Right renal pelvis (tissue), 4 donors: ENCODE results near the gene ENAH. TPM values are rescaled to one million over a fixed set of nuclear protein-coding genes. Genes with fewer than 3 reads are reported as not detected.

Experiments
- DNase-seq, 4 donors: peaks; one replicate each; pipeline ENCODE4 v3.0.0-alpha.2; 2013; ENCODE audit warnings: low read depth in 4 of 4, low spot score in 3 of 4, missing footprints in 1 of 4
- polyA plus RNA-seq, 4 donors: library from polyadenylated mRNA; unstranded; fragments of 120-200 nt; gene quantifications; one replicate each; pipeline ENCODE4 v1.2.1, GENCODE V29; 2013; ENCODE audit not compliant: insufficient read length in 4 of 4

The ENAH gene
- polyA plus RNA-seq, 4 donors: 96.6 to 129 (median 117) TPM

DNA sequence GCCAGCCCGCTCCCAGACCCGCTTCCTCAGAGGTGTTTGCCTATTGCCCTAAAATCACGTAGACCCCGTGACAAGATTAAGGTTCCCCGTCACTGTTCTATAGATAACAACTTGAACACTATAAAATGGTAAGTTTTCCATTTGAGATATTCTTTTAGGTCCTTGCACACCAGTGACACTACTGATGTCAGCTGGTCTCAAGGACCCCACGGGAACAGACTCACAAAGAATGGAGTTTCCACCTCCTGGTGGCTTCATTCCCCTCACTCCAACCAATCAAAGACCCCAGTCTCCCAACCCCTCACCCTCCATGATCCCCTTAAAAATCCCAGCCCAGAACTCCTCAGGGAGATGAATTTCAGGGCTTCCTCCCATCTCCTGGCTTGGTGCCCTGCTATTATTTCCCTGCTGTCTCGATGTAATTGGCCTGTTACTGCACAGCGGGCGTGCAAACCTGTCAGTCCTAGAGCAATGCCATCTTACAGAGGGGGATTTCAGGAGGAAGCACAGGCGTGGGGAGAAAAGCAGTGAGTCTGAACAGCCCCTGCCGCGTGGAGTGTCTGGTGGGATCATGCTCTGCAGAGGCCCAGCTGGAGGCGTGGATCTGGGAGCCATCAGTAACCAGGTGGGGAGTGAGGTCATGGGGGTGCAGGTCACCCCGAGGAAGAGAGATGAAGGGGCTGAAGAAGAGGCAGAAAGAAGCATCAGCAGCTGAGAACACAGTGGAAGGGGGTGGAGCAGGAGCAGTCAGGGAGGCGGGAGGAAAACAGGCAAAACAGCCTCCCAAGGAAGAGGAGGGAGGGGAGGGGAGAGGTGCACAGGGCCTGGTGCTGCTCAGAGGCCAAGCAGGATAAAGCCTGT is 190.0 kb downstream of the ENAH start:
- no peak for DNase-seq

GRCh38 chr1:225462429-225462713 is 190.6 kb downstream of the ENAH start:
- DNase-seq: no peak

GRCh38 chr1:225461533-225462428 is 191.1 kb downstream of the ENAH start:
- DNase-seq: no peak

DNA sequence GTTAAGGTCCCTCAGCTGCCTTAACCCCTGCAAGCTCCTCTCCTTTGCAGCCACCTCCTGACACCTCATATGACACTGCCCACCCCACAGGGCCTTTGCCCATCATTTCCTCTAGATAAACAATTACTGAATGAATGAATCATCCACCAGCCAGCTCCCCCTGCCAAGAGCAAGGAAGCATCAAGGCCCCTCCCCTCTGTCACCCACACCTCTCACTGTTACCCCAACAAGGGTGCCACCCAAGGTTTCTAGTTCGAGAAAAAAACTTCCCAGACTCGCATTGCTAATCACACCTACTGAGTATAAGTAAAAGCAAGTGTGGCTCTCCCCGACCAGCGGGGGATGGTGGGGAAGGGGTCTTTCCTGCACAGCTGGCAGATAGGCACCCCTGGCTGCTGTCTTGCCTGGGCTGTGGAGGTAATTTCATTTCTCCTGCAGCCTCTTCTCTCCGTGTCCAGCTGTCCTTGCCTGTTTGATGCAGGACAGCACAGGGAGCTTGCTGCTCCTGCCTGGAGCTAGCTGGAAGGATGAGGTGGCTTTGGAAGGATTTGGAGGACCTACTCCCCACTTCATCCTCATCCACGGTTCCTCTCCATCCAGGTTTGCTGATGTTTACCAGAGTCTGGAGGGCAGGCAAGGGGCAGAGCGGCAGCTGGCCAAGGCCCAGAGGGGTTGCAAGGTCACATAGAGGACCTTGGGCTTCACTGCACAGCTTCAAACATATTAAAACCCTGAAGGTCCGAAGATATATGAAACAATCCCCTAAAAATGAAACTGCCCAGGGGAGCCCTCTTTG is 192.0 kb downstream of the ENAH start:
- DNase-seq: no peak

- no peak for DNase-seq
Measured at GRCh38 chr1:225460021-225460736, 192.7 kb downstream of the ENAH start.

- no peak for DNase-seq
Measured at GRCh38 chr1:225458222-225458631, 194.7 kb downstream of the ENAH start.

GRCh38 chr1:225454733-225455132 is 198.2 kb downstream of the ENAH start:
- DNase-seq: no peak

- DNase-seq: no peak
Measured at GRCh38 chr1:225453797-225454648, 198.9 kb downstream of the ENAH start.

- no peak for DNase-seq
Measured at GRCh38 chr1:225451840-225452515, 200.9 kb downstream of the ENAH start.

DNA sequence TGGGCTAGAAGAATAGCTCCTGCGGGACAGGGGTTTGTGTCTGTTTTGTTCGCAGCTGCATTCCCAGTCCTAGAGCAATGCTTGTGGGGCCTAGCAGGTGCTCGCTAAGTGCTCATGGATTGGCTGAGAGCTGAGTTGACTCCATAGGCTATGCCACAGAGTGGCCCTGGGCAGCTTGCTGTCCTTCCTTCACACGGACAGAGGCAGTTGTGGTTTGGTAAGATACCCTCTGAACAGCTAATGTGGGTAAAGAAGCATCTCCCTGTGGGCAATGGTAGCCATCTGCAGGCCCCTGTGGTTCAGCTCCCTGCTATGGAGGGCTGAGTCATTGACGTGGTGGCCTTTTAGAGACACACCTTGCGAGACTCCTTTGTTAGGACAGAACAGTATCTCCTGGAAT is 201.6 kb downstream of the ENAH start:
- DNase-seq: no peak

DNA sequence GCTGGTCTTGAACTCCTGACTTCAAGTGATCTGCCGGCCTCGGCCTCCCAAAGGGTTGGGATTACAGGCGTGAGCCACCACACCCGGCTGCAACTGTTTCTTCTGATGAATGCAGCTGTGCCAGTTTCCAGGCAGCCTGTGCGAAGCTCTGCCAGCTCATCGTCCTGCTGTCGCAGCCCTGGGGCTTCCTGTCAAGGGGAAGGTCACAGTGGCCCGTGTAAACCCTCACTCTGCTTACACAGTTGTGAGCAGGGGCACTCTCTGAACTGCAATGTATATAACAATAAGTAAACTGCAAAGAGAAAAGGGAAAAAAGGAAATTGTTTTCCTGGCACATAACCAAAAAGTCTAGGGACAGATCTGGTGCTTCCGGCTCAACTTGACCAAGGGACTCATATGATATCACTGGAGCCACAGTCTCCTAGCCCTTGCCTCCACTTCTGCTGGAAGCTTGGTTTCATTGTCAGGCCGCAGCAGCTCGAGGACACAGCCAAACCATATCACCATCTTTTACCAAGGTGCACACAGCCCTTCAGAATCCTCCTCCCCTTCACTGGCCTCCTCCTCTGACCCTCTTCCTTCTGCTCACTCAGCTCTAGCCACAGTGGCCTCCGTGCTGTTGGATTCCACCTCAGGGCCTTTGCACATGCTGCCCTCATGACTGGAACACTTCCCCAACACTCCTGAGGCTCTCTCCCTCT is 202.3 kb downstream of the ENAH start:
- DNase-seq: no peak

DNA sequence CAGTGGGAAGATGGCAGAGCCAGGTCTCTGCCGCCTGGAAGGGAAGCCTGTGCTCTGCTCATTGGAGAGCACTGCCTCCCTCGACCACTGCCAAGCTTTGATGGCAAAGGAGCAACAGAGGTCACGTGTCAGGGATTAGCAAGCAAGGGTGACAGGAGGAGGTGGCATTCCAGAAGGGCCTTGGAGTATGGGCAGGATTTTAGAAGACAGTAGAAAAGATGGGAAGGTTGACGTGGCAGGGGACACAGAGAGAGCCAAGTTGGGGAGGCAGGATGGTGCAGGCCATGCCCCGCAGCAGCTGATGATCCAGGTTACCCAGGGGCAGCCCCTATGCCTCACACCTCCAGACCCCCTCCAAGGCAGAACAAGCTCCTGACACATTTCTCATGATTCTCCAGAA is 203.1 kb downstream of the ENAH start:
- DNase-seq: no peak

DNA sequence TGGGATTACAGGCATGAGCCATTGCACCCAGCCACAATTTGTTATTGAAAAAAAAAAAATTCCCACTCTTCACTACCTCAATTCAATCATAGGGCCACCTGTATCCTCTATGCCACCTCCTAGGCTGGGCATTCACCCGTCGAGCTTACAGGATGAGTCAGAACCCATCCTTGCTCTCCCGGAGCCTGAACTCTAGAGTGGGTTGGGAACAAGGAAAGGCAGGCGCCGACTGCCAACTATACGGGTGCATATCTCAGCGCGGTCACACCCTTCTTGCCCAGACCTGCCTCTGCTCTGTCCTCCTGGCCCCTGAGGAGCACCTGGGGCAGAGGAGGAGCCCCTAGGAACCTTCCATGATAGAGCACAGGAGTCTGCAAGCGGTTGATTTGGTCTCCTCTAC is 203.7 kb downstream of the ENAH start:
- no peak for DNase-seq

DNA sequence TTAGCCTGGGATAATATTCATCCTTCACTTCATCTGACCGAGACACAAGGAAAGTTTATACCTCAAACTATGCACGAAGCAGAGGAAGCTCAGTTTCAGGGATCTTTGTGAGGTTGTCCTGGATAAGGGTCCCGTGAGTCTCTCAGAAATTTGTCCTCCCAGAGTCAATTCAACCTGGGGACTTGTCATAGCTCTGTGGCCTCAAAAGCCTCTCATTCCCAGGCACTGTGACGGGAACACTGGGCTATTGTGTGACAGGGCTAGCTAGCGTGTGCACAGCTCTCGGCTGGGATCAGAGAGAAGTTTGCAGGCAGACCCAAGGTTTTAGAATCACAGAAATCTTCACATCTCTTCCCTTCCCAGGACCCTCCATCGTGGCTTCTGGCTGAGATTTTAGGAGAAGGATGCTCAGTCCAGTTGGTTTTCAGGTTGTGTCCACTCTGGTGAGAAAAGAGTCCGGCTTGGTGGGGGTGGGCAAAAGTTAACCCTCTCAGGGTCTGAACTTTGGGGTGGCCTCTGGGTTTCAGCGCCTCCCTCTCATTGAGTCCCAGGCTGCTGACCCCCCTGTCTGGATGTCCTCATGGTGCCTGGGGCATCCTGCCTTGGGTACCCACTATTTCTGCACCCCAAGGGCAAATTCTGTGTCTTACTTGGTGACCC is 204.6 kb downstream of the ENAH start:
- no peak for DNase-seq

- DNase-seq: no peak
Measured at GRCh38 chr1:225447650-225448089, 205.3 kb downstream of the ENAH start.

GRCh38 chr1:225446981-225447615 is 205.8 kb downstream of the ENAH start:
- no peak for DNase-seq

DNA sequence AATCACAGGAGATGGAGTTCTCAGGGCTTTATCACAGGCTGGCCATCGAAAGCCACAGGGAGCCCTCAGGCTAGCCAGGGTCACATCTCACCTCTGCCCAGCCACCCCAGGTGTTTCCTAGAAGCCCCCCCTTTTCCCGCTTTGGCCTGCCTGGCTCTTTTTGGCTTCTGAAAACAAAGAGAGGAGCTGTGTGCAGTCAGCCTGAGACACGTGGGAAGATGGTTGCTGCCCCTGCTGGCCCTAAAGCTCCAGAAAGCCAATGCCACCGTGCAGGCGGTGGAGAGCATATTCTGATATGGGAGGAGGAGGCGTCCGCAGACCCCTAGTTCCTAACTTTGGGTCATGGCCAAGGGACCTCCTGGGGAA is 206.3 kb downstream of the ENAH start:
- no peak for DNase-seq
